Smooth muscle cell (in vitro differentiated cells): ENCODE data around the gene TAX1BP1. TPM values are rescaled to one million over a fixed set of nuclear protein-coding genes. Genes with fewer than 3 reads are reported as not detected.
A peak's percentile ranks its signal among the peaks of the same experiment; 100 is the strongest.

Experiments used
- DNase-seq: peaks from one replicate; lab custom pipeline; 2025; ENCODE audit not compliant: unreplicated experiment; lab: John Stamatoyannopoulos, UW
- H2AFZ ChIP-seq: fragments of 200-600 bp; sonication (generic); 2 replicates; pipeline ENCODE4 v1.6.0; 2016; ENCODE audit warnings: antibody characterized with exemption, low read depth, mild to moderate bottlenecking
- H3F3A ChIP-seq: fragments of 200-600 bp; sonication (generic); 2 replicates; pipeline ENCODE4 v1.6.0; 2017; ENCODE audit warnings: antibody characterized with exemption, low read depth
- H3K27ac ChIP-seq: fragments of 200-600 bp; sonication (generic); 2 replicates; pipeline ENCODE4 v1.5.1; 2016; ENCODE audit warnings: low read depth, mild to moderate bottlenecking
- H3K27me3 ChIP-seq: fragments of 200-600 bp; sonication (generic); 2 replicates; pipeline ENCODE4 v1.6.1; 2016; ENCODE audit warnings: low read depth, mild to moderate bottlenecking
- H3K36me3 ChIP-seq: fragments of 200-600 bp; sonication (generic); 2 replicates; pipeline ENCODE4 v1.5.1; 2016; ENCODE audit warnings: low read depth
- H3K4me1 ChIP-seq: fragments of 200-600 bp; sonication (generic); 2 replicates; pipeline ENCODE4 v1.5.1; 2016; ENCODE audit warnings: low read depth
- H3K4me2 ChIP-seq: fragments of 200-600 bp; sonication (generic); 2 replicates; pipeline ENCODE4 v1.6.0; 2016; ENCODE audit warnings: mild to moderate bottlenecking
- H3K4me3 ChIP-seq: fragments of 200-600 bp; sonication (generic); 2 replicates; pipeline ENCODE4 v1.5.1; 2016; ENCODE audit warnings: mild to moderate bottlenecking
- H3K79me2 ChIP-seq: fragments of 200-600 bp; sonication (generic); 2 replicates; pipeline ENCODE4 v1.6.0; 2016; ENCODE audit warnings: low read depth, mild to moderate bottlenecking
- H3K9ac ChIP-seq: fragments of 200-600 bp; sonication (generic); 2 replicates; pipeline ENCODE4 v1.6.0; 2016; ENCODE audit warnings: low read depth
- H3K9me3 ChIP-seq: fragments of 200-600 bp; sonication (generic); replicated peaks from 2 replicates; pipeline ENCODE4 v1.5.1; 2016; ENCODE audit warnings: low read depth
- H4K20me1 ChIP-seq: fragments of 200-600 bp; sonication (generic); 2 replicates; pipeline ENCODE4 v1.6.0; 2016; ENCODE audit warnings: low read depth
- WGBS: methylation state at CpG from one replicate; pipeline ENCODE4 v1.1.7; 2016; ENCODE audit warnings: low lambda C conversion rate; 5-methylcytosine and 5-hydroxymethylcytosine counted together
- polyA plus RNA-seq: library from polyadenylated mRNA; unstranded; fragments of >200 nt; fragmentation: Nextera tagmentation; extraction: Ambion mirVana; gene quantifications from 2 replicates; pipeline ENCODE4 v1.2.1, GENCODE V29; 2016
- total RNA-seq: library from RNA; depleted of rRNA; stranded (reverse); fragments of >200 nt; gene quantifications from 2 replicates; pipeline ENCODE4 v1.2.3, GENCODE V29; 2014
- TF ChIP-seq, protein P1 (sequence below): fragments of 200-600 bp; sonication (generic); IDR thresholded peaks from 2 replicates; pipeline ENCODE4 v1.5.1; 2017; ENCODE audit warnings: borderline replicate concordance, mild to moderate bottlenecking, antibody characterized with exemption; ENCODE audit not compliant: insufficient read depth, poor library complexity, severe bottlenecking

The TAX1BP1 gene
- total and polyA plus RNA-seq, 2 experiments from 2014 or later, result 80.4 to 81.6 TPM

DNA sequence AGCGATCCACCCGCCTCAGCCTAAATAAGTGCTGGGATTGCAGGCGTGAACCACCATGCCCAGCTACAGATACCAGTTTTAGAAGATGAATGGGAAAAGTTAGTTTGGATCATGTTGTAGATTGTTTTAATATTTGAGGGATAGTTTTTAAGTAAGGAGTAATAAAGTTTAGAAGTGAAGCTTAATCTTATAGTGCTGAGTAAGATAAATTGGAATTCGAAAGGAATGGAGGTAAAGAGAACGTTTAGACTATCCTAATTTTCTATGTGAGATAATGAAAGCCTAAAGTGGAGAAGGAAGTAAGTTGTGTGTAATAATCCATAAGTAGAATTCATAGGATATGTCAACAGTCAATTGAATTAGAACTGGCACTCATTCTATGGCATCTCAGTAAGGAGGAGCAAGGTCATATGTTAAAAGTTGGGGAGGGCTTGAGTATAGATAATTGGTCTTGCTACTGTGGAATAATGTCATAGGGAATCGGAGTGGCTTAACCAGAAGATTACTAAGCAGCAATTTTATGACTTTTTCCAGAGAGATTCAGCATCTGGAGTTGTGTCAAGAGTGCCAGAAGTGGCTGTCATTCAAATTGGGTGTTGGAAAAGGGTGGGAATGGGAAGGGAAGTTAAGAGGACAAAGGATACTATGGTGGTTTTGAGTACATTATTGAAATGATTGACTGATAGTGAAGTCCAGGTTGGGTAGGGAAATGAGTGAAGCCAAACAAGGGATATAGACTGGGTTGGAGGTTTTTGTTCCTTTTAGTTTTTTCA is 12.1 kb downstream of the TAX1BP1 start:
- H3K9ac ChIP-seq, result no peak overlapping the region
- 72% methylated on average over 6 of the region's 6 CpGs for WGBS
- H3K36me3 ChIP-seq, result peaks cover 29% of the 10 kb centered on the region
- no peak overlapping the region for H3K4me2 ChIP-seq
- no peak overlapping the region for H2AFZ ChIP-seq
- peaks cover 14% of the 10 kb centered on the region for H3F3A ChIP-seq
- H3K9me3 ChIP-seq, result no peaks in the 10 kb centered on the region
- peaks cover 91% of the 10 kb centered on the region for H3K79me2 ChIP-seq
- H3K4me1 ChIP-seq, result peaks cover 4% of the 10 kb centered on the region
- DNase-seq, result no peak
- H3K27ac ChIP-seq, result no peak overlapping the region
- H3K4me3 ChIP-seq, result no peak overlapping the region
- H3K27me3 ChIP-seq, result no peaks in the 10 kb centered on the region
- TF ChIP-seq, protein P1, sequence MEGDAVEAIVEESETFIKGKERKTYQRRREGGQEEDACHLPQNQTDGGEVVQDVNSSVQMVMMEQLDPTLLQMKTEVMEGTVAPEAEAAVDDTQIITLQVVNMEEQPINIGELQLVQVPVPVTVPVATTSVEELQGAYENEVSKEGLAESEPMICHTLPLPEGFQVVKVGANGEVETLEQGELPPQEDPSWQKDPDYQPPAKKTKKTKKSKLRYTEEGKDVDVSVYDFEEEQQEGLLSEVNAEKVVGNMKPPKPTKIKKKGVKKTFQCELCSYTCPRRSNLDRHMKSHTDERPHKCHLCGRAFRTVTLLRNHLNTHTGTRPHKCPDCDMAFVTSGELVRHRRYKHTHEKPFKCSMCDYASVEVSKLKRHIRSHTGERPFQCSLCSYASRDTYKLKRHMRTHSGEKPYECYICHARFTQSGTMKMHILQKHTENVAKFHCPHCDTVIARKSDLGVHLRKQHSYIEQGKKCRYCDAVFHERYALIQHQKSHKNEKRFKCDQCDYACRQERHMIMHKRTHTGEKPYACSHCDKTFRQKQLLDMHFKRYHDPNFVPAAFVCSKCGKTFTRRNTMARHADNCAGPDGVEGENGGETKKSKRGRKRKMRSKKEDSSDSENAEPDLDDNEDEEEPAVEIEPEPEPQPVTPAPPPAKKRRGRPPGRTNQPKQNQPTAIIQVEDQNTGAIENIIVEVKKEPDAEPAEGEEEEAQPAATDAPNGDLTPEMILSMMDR, result no peak
- H4K20me1 ChIP-seq, result peaks cover 88% of the 10 kb centered on the region

DNA sequence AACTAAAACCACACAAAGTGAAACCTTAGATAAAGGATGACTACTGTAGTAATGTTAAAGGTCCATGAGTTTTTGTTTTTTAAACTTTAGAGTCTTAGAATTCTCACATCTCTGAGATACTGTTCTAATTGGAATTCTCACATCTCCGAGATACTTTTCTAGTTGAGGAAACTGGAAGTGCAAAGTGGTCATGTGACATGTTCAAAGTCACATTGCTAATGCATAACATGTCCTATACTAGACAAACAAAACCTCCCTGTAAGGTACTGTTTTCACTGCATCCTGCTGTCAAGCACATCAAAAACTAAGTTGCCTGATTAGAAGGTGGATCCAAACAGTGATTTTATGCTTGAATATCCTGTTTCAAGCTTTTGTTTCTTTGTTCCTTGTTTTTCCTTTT is 13.9 kb downstream of the TAX1BP1 start:
- DNase-seq, result no peak

DNA sequence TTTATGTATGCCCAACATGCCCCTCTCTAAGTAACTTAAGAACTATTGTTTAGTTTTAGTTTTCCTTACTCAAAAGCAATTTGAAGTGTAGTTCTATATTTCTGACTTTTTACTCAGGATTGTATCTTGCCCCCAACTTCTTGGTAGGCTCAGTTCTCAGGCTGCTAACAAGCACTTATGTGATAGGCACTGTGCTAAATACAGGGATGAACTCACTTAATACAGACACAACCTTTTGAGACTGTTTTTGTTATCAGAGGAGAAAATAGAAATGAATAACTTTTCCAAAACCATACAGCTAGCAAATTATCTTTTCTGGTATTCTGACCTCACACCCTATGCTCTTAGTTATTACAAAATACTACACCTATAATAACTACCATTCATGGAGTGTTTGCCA is 16.3 kb downstream of the TAX1BP1 start:
- peaks cover 94% of the 10 kb centered on the region for H3K79me2 ChIP-seq
- H4K20me1 ChIP-seq, result peaks cover 58% of the 10 kb centered on the region
- H2AFZ ChIP-seq, result no peak overlapping the region
- peaks cover 3% of the 10 kb centered on the region for H3F3A ChIP-seq
- no peaks in the 10 kb centered on the region for H3K4me1 ChIP-seq
- no peaks in the 10 kb centered on the region for H3K9me3 ChIP-seq
- H3K9ac ChIP-seq, result no peak overlapping the region
- H3K4me2 ChIP-seq, result no peak overlapping the region
- H3K36me3 ChIP-seq, result peaks cover 8% of the 10 kb centered on the region
- DNase-seq, result no peak
- no peaks in the 10 kb centered on the region for H3K27me3 ChIP-seq
- H3K4me3 ChIP-seq, result no peak overlapping the region
- TF ChIP-seq, protein P1, result no peak
- no peak overlapping the region for H3K27ac ChIP-seq

More for the DNA sequence above, 13.9 kb downstream of the TAX1BP1 start:
- peaks cover 75% of the 10 kb centered on the region for H4K20me1 ChIP-seq
- H3K9me3 ChIP-seq, result no peaks in the 10 kb centered on the region
- TF ChIP-seq, protein P1, result no peak
- WGBS, result 83% methylated on average over 1 of the region's 1 CpG
- no peak overlapping the region for H3K27ac ChIP-seq
- no peaks in the 10 kb centered on the region for H3K27me3 ChIP-seq
- H3K79me2 ChIP-seq, result peaks cover 91% of the 10 kb centered on the region
- peaks cover 23% of the 10 kb centered on the region for H3K36me3 ChIP-seq
- no peaks in the 10 kb centered on the region for H3K4me1 ChIP-seq
- H3F3A ChIP-seq, result peaks cover 14% of the 10 kb centered on the region
- no peak overlapping the region for H3K4me2 ChIP-seq
- H3K9ac ChIP-seq, result no peak overlapping the region
- no peak overlapping the region for H3K4me3 ChIP-seq
- H2AFZ ChIP-seq, result no peak overlapping the region

DNA sequence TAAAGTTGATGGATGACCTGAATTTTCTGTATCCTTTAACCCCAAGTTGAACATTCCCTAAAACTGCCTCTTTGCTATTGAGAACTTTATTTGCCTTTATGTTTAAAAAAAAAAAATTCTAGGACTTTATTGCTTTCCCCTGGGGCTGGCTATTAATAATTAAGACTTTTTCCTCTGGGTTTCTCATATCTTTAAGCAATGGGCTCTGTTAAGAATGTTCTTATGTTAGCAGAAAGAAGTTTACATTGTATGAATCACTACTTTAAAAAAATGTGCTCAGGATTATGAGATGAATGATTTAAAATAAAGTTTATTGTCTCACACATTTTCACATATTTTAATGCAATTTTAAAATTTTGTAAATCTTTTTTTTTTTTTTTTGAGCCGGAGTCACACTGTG is 19.5 kb downstream of the TAX1BP1 start:
- no peaks in the 10 kb centered on the region for H3K9me3 ChIP-seq
- TF ChIP-seq, protein P1, result no peak
- H3K36me3 ChIP-seq, result peaks cover 6% of the 10 kb centered on the region
- H3K4me3 ChIP-seq, result no peak overlapping the region
- H3K27ac ChIP-seq, result no peak overlapping the region
- H3K79me2 ChIP-seq, result peaks cover 94% of the 10 kb centered on the region
- no peaks in the 10 kb centered on the region for H3F3A ChIP-seq
- H2AFZ ChIP-seq, result no peak overlapping the region
- H4K20me1 ChIP-seq, result peaks cover 56% of the 10 kb centered on the region
- no peak overlapping the region for H3K9ac ChIP-seq
- 96% methylated on average over 1 of the region's 1 CpG for WGBS
- no peaks in the 10 kb centered on the region for H3K27me3 ChIP-seq
- H3K4me1 ChIP-seq, result no peaks in the 10 kb centered on the region
- H3K4me2 ChIP-seq, result peak overlapping the region; percentile 26
- DNase-seq, result no peak
